Retinal pigment epithelial cell (primary cell): Measurements from ENCODE around the gene LRRC45.

ENCODE experiments used
- DNase-seq: peaks from one replicate; pipeline ENCODE4 v3.0.0-alpha.2; 2010; ENCODE audit warnings: low read depth
- H3K4me3 ChIP-seq: 2 replicates; pipeline ENCODE4 v1.5.1; 2011; ENCODE audit warnings: mild to moderate bottlenecking, low read length, control low read depth, moderate library complexity
- TF ChIP-seq, protein P1 (sequence below): conservative IDR thresholded peaks from 2 replicates; pipeline ENCODE4 v1.5.1; 2011; ENCODE audit warnings: low read depth, low read length, control low read depth, inconsistent platforms

The LRRC45 gene

DNA sequence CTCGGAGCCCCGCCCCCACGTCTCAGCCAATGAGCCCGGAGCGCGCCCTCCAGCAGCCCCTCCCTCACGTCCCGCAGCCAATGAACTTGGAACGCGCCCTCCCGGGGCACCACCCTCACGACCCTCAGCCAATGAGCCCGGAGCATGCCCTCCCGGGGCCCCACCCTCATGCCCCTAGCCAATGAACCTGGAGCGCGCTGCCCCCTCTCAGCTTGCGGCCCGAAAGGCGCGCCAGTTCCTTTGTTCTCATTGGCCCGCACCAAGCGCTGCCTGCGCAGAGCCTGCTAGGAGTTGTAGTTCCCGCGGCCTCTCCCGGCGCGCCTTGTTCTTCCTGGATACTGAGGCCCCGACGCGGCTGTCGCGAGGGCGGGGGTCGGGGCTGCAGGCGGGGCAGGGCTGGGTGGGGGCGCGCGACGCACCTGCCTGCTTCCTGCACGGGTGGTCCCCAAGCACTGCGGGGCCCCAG, at the start of gene LRRC45:
Gene LRRC45, plus strand, starts transcription at position 325 of the 466 bp plus-strand sequence. CDS start 339 bp downstream, outside the sequence.
- TF ChIP-seq, protein P1, sequence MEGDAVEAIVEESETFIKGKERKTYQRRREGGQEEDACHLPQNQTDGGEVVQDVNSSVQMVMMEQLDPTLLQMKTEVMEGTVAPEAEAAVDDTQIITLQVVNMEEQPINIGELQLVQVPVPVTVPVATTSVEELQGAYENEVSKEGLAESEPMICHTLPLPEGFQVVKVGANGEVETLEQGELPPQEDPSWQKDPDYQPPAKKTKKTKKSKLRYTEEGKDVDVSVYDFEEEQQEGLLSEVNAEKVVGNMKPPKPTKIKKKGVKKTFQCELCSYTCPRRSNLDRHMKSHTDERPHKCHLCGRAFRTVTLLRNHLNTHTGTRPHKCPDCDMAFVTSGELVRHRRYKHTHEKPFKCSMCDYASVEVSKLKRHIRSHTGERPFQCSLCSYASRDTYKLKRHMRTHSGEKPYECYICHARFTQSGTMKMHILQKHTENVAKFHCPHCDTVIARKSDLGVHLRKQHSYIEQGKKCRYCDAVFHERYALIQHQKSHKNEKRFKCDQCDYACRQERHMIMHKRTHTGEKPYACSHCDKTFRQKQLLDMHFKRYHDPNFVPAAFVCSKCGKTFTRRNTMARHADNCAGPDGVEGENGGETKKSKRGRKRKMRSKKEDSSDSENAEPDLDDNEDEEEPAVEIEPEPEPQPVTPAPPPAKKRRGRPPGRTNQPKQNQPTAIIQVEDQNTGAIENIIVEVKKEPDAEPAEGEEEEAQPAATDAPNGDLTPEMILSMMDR = no peak
- H3K4me3 ChIP-seq = peak within 1 kb of the TSS; percentile 70
- peak; percentile 98 for DNase-seq

DNA sequence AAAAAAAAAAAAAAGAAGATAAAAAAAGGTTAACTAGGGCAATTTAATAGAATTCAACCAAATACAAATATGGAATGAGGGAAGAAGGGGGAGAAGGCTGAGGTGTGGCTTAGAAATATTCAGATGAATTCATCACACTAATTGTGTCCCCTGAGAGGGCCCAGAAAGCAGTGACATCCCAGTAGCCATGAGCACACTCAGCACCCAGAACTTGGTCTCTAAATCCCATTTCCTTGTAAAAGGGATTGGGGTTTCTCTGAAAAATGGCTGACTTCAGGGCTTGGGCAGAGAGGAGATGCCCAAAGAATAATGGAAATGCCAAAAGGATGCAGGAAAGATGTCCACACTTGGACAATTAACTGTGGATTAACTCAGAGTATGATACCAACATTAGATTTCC, 49.7 kb upstream of the LRRC45 start:
- no peak overlapping the region for H3K4me3 ChIP-seq
- TF ChIP-seq, protein P1 = no peak
- DNase-seq = no peak

DNA sequence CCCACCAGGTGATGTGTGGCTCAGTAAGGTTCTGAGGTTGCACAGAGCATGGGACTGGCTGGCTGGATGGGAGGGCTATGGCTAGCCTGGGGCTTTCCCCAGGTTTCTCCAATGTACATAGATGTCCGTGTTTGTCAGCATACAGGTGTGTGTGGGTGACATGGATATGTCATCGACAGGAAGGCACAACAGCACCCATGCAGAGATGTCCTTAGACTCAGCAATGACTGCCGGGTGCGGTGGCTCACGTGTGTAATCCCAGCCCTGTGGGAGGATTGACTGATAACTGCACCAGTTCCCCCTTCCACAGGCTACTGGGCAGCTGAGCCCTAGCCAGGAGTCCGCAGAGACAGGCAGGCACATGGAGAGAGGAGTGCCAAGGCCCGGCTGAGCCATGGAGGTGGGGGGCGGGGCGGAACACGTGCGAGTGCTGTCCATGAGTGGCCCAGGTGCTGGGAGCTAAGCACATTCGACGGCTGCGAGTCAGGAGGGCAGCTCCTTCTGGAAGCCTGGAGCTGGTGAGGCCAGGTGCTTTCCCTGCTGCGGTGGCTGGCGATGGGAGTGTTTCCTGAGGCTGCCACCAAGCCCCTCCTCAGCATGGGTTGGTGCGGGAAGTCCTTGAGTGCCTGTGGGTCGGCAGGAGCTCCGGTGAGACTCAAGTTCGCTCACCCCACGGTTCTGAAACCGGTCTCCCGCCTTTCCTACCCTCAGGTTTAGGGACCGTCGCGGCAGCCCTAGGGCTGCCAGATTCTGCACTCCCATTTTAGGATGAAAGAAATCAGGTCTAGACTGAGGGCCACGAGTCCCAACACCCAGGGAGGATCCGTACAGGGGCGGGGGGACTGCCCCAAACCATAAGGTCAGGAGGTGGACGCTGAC, 46.5 kb upstream of the LRRC45 start:
- no peak for DNase-seq
- peak overlapping the region; percentile 56 for H3K4me3 ChIP-seq
- TF ChIP-seq, protein P1 = no peak

DNA sequence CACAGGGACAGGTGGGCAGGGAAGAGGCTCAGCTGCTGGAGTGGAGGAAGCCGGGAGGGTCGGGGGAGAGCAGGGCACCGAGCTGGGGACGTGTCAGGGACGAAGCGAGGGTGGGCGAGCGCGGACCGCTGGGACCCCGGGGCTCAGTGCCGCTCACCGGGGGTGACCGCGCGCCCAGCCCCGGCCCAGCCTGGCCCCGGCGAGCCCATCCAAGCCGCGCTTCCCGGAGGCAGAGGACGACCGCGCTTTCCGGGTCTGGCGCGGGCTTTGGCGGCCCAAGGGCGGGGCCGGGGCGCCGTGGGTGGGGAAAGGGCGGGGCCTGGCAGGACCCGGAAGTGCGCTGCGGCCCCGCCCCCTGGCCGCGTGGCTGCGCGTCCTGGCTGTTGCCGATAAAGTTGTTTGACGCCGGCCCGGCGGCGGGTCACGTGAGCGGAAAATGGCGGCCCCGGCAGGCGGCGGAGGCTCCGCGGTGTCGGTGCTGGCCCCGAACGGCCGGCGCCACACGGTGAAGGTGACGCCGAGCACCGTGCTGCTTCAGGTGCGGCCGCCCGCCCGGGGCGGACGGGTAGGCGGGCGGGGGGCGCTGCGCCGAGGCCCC, 45.8 kb upstream of the LRRC45 start, which contains the start of gene ASPSCR1:
Gene ASPSCR1, plus strand, starts transcription at position 419 of the 598 bp plus-strand sequence. Its CDS starts 18 bp downstream, at position 437.
- peak; percentile 61 for DNase-seq
- TF ChIP-seq, protein P1 = no peak
- H3K4me3 ChIP-seq = peak within 1 kb of the TSS; percentile 75

DNA sequence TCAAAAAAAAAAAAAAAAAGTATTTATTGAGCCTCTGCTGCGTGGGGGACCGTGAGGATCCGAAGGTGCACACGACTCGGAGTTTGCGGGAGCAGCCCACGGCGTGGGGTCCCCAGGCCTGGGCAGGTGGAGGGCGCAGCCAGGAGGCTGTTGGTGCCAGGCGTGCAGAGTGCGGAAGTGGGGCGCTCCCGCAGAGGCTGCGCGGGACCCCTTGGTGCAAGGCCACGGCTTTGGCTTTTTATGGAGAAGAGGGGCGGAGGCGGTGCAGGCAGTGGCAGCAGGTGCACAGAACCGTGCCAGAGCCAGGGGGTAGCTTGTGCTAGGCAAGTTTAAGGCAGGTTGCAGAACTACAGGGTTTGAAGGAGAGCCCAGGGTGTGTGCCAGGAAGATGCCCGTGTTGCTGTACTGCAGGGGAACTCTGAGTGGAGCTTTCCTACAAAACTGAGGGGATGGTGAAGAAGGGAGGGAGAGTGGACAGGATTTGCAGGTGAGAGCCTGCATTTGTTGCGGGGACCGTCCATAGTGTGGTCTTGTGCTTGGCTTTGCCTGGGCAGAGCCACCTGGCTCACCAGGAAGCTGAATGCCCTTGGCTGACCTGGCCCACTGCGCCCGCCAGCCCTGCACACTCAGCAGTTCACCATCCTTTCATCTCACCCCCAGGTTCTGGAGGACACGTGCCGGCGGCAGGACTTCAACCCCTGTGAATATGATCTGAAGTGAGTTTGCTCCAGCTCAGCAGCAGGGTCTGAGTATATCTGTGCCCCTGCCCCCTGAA, 44.4 kb upstream of the LRRC45 start:
- TF ChIP-seq, protein P1 = no peak
- H3K4me3 ChIP-seq = peak overlapping the region; percentile 4
- no peak for DNase-seq

DNA sequence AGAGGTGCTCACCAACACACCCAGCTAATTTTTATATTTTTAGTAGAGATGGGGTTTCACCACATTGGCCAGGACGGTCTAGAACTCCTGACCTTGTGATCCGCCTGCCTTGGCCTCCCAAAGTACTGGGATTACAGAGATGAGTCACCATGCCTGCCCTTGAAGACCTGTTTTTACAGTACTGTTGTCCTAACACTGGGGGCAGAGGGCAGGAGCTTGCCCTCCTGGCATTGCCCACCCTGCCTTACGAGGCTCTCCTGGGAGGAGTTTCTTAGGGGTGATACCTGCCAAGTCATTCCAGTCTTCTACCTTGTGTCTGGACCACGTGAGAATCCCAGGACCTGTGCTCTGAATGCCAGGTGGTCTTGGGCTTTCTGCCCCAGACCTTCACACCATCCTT, 43.0 kb upstream of the LRRC45 start:
- H3K4me3 ChIP-seq = no peak overlapping the region
- TF ChIP-seq, protein P1 = no peak
- no peak for DNase-seq
